K562 (cell line): Measurements from ENCODE around the gene MYL5. TPM values are rescaled to one million over a fixed set of nuclear protein-coding genes. Genes with fewer than 3 reads are reported as not detected.

Source experiments
- ATAC-seq: fragments of 200-7000 bp; cut with Tn5 transposase; 3 replicates; pipeline ENCODE4 v1.9.1; 2020; ENCODE audit warnings: moderate library complexity
- BruUV-seq: library from RNA; stranded (reverse); fragments of 400-500 nt; replicated peaks from 2 replicates; lab custom pipeline; 2021; lab: Mats Ljungman, UMichigan
- CTCF ChIA-PET: fragments of 300-600 bp; formaldehyde crosslinking; extraction: SDS; loops from one replicate; lab custom pipeline; 2021; ENCODE audit warnings: low intra/inter-chr PET ratio; lab: Yijun Ruan, JAX
- POLR2A ChIA-PET: fragments of 300-600, 350-650 bp; sonication (Branson Sonifier 250); formaldehyde crosslinking; extraction: SDS; loops from one replicate; lab custom pipeline; 2021; ENCODE audit warnings: antibody characterized with exemption, inconsistent platforms; lab: Yijun Ruan, JAX
- DNase-seq, 4 experiments: peaks; one replicate each; pipeline versions ENCODE4 v3.0.0 to v3.0.0-alpha.2; 2011 to 2018; ENCODE audit warnings: low spot score in 3 of 4, mixed read lengths in 3 of 4; ENCODE audit errors: extremely low read depth in 1 of 4
- FAIRE-seq: peaks from 2 replicates; lab custom pipeline; 2011; peaks lifted over from hg19 to GRCh38; lab: Jason Lieb, UNC
- H2AFZ ChIP-seq: 2 replicates; pipeline ENCODE4 v1.6.0; 2011; ENCODE audit warnings: low read depth, low read length, control low read depth, inconsistent platforms
- H3K27ac ChIP-seq: fragments of 200-600 bp; 3 replicates; pipeline ENCODE4 v1.8.0; 2011; ENCODE audit warnings: low read depth, mild to moderate bottlenecking, control low read depth, inconsistent platforms, low read length, moderate library complexity, mixed read lengths; ENCODE audit errors: extremely low read depth
- H3K27me3 ChIP-seq, 2 experiments: fragments of 300-600 bp in 1 of 2; 2 replicates in 1 of 2; 3 replicates in 1 of 2; pipeline versions ENCODE4 v1.6.0 to v1.8.0; 2011; ENCODE audit warnings: inconsistent platforms in 2 of 2, low read length in 2 of 2, mild to moderate bottlenecking in 1 of 2, mixed read lengths in 1 of 2, moderate library complexity in 1 of 2; ENCODE audit not compliant: control insufficient read depth in 2 of 2, insufficient read depth in 2 of 2
- H3K36me3 ChIP-seq: fragments of 300-600 bp; 3 replicates; pipeline ENCODE4 v1.8.0; 2011; ENCODE audit warnings: mild to moderate bottlenecking, low read length, inconsistent platforms; ENCODE audit not compliant: control insufficient read depth, insufficient read depth
- H3K4me1 ChIP-seq, 2 experiments: fragments of 200-600 bp in 1 of 2; replicated peaks in 1 of 2; 2 replicates in 1 of 2; 3 replicates in 1 of 2; pipeline versions ENCODE4 v1.5.1 to v1.8.0; 2011; ENCODE audit warnings: inconsistent platforms in 2 of 2, low read length in 2 of 2, mild to moderate bottlenecking in 1 of 2, mixed read lengths in 1 of 2, moderate library complexity in 1 of 2; ENCODE audit not compliant: control insufficient read depth in 2 of 2, insufficient read depth in 2 of 2
- H3K4me2 ChIP-seq: 2 replicates; pipeline ENCODE4 v1.6.1; 2011; ENCODE audit warnings: low read length, control low read depth, inconsistent platforms, mixed read lengths; ENCODE audit not compliant: insufficient read depth
- H3K4me3 ChIP-seq: fragments of 200-600 bp; sonication (generic), shearing (Covaris generic); 2 replicates; pipeline ENCODE4 v1.5.1; 2016; ENCODE audit warnings: control low read depth, inconsistent platforms
- H3K79me2 ChIP-seq: fragments of 200-600 bp; 3 replicates; pipeline ENCODE4 v1.8.0; 2011; ENCODE audit warnings: low read length, inconsistent platforms; ENCODE audit not compliant: control insufficient read depth, insufficient read depth
- H3K9ac ChIP-seq, 2 experiments: 2 replicates each; pipeline versions ENCODE4 v1.6.0 to v1.6.1; 2011; ENCODE audit warnings: low read depth in 2 of 2, low read length in 2 of 2, control low read depth in 1 of 2, inconsistent platforms in 1 of 2, mild to moderate bottlenecking in 1 of 2, mixed read lengths in 1 of 2; ENCODE audit not compliant: insufficient read depth in 1 of 2
- H3K9me1 ChIP-seq: one replicate; pipeline ENCODE4 v1.6.0; 2011; ENCODE audit warnings: inconsistent platforms, mild to moderate bottlenecking, low read length, moderate library complexity; ENCODE audit not compliant: control insufficient read depth, insufficient read depth
- H3K9me3 ChIP-seq: replicated peaks from 2 replicates; pipeline ENCODE4 v1.5.1; 2011; ENCODE audit warnings: low read depth, low read length, inconsistent platforms; ENCODE audit not compliant: control insufficient read depth, insufficient read depth
- H4K20me1 ChIP-seq: replicated peaks from 2 replicates; pipeline ENCODE4 v1.6.1; 2011; ENCODE audit warnings: low read length, inconsistent platforms, mixed read lengths; ENCODE audit not compliant: control insufficient read depth, insufficient read depth
- MCM7 ChIP-seq, 2 experiments: fragments of 450-650 bp; IDR thresholded peaks; 2 replicates each; pipeline ENCODE4 v1.6.1; 2016 to 2018
- NEUROD1 ChIP-seq: fragments of 150-350 bp; IDR thresholded peaks from 2 replicates; pipeline ENCODE4 v1.6.1; 2014; ENCODE audit warnings: borderline replicate concordance, low read length, low read depth; ENCODE audit not compliant: partially characterized antibody
- NFE2 ChIP-seq: IDR thresholded peaks from 2 replicates; pipeline ENCODE4 v1.6.1; 2014; ENCODE audit warnings: antibody characterized with exemption, low read depth
- ZNF263 ChIP-seq: sonication (generic); formaldehyde crosslinking; IDR thresholded peaks from 2 replicates; pipeline ENCODE4 v1.8.0; 2022; ENCODE audit warnings: mild to moderate bottlenecking, missing genetic modification reagents, borderline replicate concordance
- WGBS: fragments of 100-300 bp; shearing (Covaris generic); methylation state at CpG from one replicate; pipeline ENCODE4 v1.1.6; 2016; ENCODE audit warnings: low coverage, mixed read lengths; ENCODE audit not compliant: insufficient coverage; ENCODE audit errors: missing lambda C conversion rate; 5-methylcytosine and 5-hydroxymethylcytosine counted together
- in situ Hi-C: fragments of 300-500 bp; cut with MboI; formaldehyde crosslinking; loops from 4 replicates; pipeline ENCODE4 v1.15.0; 2018; ENCODE audit warnings: inconsistent platforms, mixed read lengths
- intact Hi-C: fragments of 100-400 bp; cut with micrococcal nuclease; formaldehyde crosslinking; loops from 2 replicates; pipeline ENCODE4 v1.14.2; 2022
- polyA plus RNA-seq, 8 experiments: library from polyadenylated mRNA; depleted of rRNA in 4 of 8; stranded (reverse) in 5 of 8; unstranded in 3 of 8; fragments of >200 nt; fragmentation: Nextera tagmentation in 2 of 8; fragmentation: Illumina TruSeq in 1 of 8; extraction: Ambion mirVana in 2 of 8; extraction: Trizol in 1 of 8; gene quantifications; 2 replicates each; pipeline versions ENCODE4 v1.2.1 to v1.2.3, GENCODE V29; 2011 to 2014; ENCODE audit warnings: inconsistent platforms in 1 of 8, missing spikeins in 1 of 8
- total RNA-seq, 7 experiments: library from RNA; depleted of rRNA in 6 of 7; stranded (reverse); fragments of >200 nt in 6 of 7; fragmentation: Illumina TruSeq in 2 of 7; extraction: Trizol in 2 of 7; gene quantifications; 2 replicates each; pipeline versions ENCODE4 v1.2.1 to v1.2.3, GENCODE V29; 2011 to 2021; ENCODE audit warnings: low replicate concordance in 1 of 7
- TF ChIP-seq, protein P1 (sequence below): sonication (generic); formaldehyde crosslinking; IDR thresholded peaks from 2 replicates; pipeline ENCODE4 v1.8.0; 2023; ENCODE audit warnings: missing genetic modification reagents, mild to moderate bottlenecking, borderline replicate concordance
- TF ChIP-seq, protein P2 (sequence below), 2 experiments: fragments of 200-800 bp in 1 of 2; sonication (Bioruptor generic) in 1 of 2; sonication (generic) in 1 of 2; formaldehyde crosslinking in 1 of 2; IDR thresholded peaks in 1 of 2; conservative IDR thresholded peaks in 1 of 2; 2 replicates each; pipeline versions ENCODE4 v1.5.0 to v1.6.1; 2016 to 2020; ENCODE audit warnings: missing compliant biosample characterization in 1 of 2, missing genetic modification characterization in 1 of 2, missing genetic modification reagents in 1 of 2
- TF ChIP-seq, protein P3 (sequence below): fragments of 200-800 bp; sonication (Bioruptor generic); IDR thresholded peaks from 2 replicates; pipeline ENCODE4 v1.6.1; 2017; ENCODE audit warnings: missing genetic modification characterization, missing compliant biosample characterization

MYL5 gene
- total and polyA plus RNA-seq, 9 of the 15 experiments (the other 6 are each of a cell fraction or from before 2014, with no cell fraction given), result 1.4 to 10.0 (median 4.1) TPM

DNA sequence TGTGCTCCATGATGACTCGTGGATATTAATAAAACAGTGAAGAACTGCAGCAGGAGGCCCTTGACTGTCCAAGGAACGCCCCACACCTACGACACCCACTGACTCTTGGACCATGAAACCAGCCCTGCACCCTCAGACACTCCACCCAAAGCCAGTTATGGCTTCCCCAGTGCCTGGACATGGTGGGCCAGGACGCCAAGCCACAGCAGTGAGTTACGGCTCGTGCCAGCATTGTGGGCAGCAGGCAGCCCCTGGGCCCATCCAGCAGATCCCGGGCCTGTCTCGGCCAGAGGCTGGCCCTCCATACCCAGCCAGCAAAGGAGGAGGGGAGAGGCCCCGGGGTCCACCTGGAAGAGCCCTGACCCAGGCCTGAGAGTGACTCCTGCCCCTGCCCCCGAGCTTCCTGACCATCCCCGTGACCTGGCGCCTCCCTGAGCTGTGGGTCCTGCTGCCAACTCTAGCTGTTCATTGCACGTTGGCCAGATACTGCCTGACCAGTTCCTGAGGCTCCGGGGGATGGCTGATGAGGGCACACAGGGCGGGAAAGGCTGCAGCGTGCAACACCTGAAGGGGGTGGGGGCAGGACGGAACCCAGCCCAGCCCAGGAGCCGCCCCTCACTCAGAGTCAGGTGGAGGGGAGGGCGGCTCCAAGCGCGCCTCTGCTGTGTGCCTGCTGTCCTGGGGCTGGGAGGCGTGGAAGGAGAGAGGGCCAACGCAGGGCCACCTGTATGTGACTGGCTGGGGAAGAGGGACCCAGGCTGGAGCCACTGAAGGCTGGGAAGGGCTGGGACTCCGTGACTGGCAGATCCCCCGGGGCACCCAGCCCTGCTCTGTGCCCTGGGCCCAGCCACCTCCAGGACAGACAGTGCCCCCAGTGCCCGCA is 13.9 kb downstream of the MYL5 start:
- H3K79me2 ChIP-seq, result peaks cover 7% of the 10 kb centered on the region; the same call in 2 of the 3 replicates
- TF ChIP-seq, protein P1, sequence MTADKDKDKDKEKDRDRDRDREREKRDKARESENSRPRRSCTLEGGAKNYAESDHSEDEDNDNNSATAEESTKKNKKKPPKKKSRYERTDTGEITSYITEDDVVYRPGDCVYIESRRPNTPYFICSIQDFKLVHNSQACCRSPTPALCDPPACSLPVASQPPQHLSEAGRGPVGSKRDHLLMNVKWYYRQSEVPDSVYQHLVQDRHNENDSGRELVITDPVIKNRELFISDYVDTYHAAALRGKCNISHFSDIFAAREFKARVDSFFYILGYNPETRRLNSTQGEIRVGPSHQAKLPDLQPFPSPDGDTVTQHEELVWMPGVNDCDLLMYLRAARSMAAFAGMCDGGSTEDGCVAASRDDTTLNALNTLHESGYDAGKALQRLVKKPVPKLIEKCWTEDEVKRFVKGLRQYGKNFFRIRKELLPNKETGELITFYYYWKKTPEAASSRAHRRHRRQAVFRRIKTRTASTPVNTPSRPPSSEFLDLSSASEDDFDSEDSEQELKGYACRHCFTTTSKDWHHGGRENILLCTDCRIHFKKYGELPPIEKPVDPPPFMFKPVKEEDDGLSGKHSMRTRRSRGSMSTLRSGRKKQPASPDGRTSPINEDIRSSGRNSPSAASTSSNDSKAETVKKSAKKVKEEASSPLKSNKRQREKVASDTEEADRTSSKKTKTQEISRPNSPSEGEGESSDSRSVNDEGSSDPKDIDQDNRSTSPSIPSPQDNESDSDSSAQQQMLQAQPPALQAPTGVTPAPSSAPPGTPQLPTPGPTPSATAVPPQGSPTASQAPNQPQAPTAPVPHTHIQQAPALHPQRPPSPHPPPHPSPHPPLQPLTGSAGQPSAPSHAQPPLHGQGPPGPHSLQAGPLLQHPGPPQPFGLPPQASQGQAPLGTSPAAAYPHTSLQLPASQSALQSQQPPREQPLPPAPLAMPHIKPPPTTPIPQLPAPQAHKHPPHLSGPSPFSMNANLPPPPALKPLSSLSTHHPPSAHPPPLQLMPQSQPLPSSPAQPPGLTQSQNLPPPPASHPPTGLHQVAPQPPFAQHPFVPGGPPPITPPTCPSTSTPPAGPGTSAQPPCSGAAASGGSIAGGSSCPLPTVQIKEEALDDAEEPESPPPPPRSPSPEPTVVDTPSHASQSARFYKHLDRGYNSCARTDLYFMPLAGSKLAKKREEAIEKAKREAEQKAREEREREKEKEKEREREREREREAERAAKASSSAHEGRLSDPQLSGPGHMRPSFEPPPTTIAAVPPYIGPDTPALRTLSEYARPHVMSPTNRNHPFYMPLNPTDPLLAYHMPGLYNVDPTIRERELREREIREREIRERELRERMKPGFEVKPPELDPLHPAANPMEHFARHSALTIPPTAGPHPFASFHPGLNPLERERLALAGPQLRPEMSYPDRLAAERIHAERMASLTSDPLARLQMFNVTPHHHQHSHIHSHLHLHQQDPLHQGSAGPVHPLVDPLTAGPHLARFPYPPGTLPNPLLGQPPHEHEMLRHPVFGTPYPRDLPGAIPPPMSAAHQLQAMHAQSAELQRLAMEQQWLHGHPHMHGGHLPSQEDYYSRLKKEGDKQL (CRISPR knock-in tag), result 0 out of 2 replicates have a peak, but pooled peaks have one; percentile 17
- TF ChIP-seq MCM7 (IDR thresholded peaks at IDR 0.05), result no peak
- TF ChIP-seq, protein P2, sequence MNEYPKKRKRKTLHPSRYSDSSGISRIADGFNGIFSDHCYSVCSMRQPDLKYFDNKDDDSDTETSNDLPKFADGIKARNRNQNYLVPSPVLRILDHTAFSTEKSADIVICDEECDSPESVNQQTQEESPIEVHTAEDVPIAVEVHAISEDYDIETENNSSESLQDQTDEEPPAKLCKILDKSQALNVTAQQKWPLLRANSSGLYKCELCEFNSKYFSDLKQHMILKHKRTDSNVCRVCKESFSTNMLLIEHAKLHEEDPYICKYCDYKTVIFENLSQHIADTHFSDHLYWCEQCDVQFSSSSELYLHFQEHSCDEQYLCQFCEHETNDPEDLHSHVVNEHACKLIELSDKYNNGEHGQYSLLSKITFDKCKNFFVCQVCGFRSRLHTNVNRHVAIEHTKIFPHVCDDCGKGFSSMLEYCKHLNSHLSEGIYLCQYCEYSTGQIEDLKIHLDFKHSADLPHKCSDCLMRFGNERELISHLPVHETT (CRISPR knock-in tag; conservative IDR thresholded peaks at IDR 0.05 in 1 of 2, IDR thresholded peaks at IDR 0.05 in 1 of 2), result peak in 1 of 2 experiments; percentile 19; a peak in 1 of 4 replicates
- TF ChIP-seq NFE2, result 0 out of 2 replicates have a peak, but pooled peaks have one; percentile 18
- 0 out of 2 replicates have a peak, but pooled peaks have one; percentile 7 for TF ChIP-seq ZNF263 (CRISPR knock-in tag)
- TF ChIP-seq, protein P3, sequence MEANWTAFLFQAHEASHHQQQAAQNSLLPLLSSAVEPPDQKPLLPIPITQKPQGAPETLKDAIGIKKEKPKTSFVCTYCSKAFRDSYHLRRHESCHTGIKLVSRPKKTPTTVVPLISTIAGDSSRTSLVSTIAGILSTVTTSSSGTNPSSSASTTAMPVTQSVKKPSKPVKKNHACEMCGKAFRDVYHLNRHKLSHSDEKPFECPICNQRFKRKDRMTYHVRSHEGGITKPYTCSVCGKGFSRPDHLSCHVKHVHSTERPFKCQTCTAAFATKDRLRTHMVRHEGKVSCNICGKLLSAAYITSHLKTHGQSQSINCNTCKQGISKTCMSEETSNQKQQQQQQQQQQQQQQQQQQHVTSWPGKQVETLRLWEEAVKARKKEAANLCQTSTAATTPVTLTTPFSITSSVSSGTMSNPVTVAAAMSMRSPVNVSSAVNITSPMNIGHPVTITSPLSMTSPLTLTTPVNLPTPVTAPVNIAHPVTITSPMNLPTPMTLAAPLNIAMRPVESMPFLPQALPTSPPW, result 0 out of 2 replicates have a peak, but pooled peaks have one; percentile 21
- no peak for TF ChIP-seq NEUROD1
- peak overlapping the region; percentile 62 to 82 for H3K9ac ChIP-seq
- no TSS peak for BruUV-seq
- FAIRE-seq, result no peak
- H3K36me3 ChIP-seq, result no peaks in the 10 kb centered on the region
- 0 out of 2 replicates have a peak, but pooled peaks cover 4% of the 10 kb centered on the region for H4K20me1 ChIP-seq
- peak overlapping the region; percentile 82 for H3K4me2 ChIP-seq
- intact Hi-C loops (loop anchor here (1.0 to 10.0 kb wide), 3 partner anchors 17 to 297 kb away; partner anchors contain the start of genes IDUA and PCGF3), in situ Hi-C loops (no loop called here)
- H3K9me3 ChIP-seq, result no peaks in the 10 kb centered on the region
- peaks cover 26 to 73% of the 10 kb centered on the region in 2 experiments for H3K4me1 ChIP-seq
- ATAC-seq, result peak; percentile 2; the same call in 1 of the 3 replicates
- DNase-seq, result no peak
- H2AFZ ChIP-seq, result peak overlapping the region; percentile 87
- peak overlapping the region; percentile 28; the same call in 1 of the 2 replicates for H3K4me3 ChIP-seq
- H3K27me3 ChIP-seq, result no peaks in the 10 kb centered on the region
- H3K27ac ChIP-seq, result peak overlapping the region; percentile 78
- no peaks in the 10 kb centered on the region for H3K9me1 ChIP-seq
- CTCF ChIA-PET, result no interaction called here
- WGBS, result 80% methylated on average over 17 of the region's 26 CpGs
- POLR2A ChIA-PET, result no interaction called here
